HG02938 (cell line): ENCODE results near the gene TOMM7.
A peak's percentile ranks its signal among the peaks of the same experiment; 100 is the strongest.
"Not testable (repeated sequence)": the region's sequence is repeated elsewhere in the genome, so short reads cannot be mapped to it uniquely, and the experiment has no call there.

Source experiments
- ATAC-seq: cut with Tn5 transposase; IDR thresholded peaks from one replicate; pipeline ENCODE4 v1.9.1; 2021; ENCODE audit warnings: mild to moderate bottlenecking, moderate library complexity; ENCODE audit not compliant: unreplicated experiment

TOMM7 gene

DNA sequence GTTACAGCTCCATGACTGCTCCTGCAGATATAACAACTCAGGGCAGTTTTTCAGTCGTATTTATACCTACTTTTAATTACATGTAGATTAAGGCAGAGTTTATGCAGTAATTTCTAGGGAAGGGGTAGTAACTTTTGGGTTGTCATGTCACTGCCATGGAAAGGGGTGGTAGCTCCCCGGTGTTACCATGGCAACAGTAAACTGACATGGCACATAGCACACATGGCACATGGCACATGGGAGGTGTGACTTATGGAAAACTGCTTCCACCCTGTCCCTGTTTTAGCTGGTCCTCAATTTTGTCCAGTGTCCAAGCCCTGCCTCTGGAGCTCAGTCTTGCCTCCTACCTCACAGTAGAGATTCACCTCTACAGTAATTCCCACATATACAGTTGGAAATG is 3.9 kb upstream of the TOMM7 start:
- ATAC-seq, result no peak

DNA sequence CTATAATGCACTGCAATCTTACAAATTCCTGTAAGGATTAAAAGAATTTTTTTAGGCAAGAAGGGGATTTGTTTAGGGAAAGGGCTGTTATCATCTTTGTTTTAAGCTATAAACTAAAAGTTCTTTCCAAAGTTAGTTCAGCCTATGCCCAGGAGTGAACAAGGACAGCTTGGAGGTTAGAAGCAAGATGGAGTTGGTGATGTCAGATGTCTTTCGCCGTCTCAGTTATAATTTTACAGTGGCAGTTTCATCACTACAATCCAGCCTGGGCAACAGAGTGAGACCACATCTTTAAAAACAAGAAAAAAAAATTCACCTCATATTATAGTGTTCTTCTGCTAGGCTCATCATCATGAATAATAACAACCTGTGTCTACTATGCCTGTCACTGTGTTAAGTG is 2.1 kb upstream of the TOMM7 start:
- no peak for ATAC-seq

DNA sequence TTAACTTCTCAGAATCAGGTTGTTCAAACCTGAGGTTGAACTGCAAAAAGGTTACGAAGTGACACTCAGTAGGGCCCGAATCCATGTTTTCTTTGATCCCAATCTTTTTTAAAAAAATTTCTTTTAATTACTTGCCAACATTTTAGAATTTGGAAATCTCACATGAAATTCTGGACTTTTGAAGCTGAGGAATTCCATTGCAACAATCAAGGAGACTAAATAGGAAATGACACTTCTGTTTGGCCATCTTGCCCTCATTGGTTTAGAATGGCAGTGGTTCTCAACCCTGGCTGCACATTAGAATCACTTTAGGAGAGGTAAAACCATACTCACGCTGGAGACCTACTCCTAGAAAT is 471 bp upstream of the TOMM7 start:
- ATAC-seq, result peak; percentile 6

DNA sequence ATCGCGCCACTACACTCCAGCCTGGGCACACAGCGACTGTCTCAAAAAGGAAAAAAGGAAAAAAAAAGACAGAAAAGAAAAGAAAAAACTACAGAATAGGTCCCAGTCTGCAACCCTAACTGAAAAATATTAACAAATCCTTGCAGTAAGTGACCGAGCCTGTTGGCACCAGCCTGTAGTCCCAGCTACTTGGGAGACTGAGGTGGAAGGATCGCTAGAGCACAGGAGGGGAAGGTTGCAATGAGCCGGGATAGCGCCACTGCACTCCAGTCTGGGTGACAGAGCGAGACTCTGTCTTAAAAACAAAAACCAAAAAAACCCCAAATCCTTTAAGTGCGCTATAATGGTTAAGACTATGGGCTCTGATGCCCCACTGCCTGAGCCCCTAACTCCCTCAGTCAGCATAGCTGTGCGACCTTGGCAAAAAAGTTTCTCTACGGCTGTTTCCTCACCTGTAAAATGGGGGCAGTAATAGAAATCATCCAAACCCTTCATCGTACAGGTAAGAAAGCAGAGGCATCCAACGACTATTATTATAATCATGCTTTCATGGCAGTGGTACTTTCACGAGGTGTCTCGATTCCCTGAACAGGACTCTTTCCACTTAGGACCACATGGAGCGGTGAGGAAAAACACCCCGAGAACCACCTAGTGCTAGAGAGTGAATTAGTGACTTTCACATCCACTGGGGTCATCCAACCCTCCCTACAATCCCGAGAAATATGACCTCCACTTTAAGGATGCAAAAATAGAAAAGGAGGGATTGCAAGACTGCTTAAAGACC is 755 bp downstream of the TOMM7 start:
- ATAC-seq, result peak; percentile 21

DNA sequence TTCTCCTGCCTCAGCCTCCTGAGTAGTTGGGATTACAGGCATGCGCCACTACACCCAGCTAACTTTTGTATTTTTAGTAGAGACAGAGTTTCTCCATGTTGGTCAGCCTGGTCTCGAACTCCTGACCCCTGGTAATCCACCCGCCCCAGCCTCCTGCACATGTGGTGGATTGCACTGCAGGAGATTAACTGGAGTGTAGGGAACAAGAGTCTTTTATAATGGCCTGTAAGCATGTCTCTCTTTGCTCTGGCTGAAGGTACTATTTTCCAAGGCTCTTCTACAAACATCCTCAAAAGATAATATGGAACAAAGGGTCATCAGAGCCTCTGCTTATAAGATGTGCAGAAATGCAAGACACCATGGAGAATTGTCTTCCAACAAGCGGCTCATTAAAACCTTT is 3.2 kb downstream of the TOMM7 start:
- no peak for ATAC-seq

DNA sequence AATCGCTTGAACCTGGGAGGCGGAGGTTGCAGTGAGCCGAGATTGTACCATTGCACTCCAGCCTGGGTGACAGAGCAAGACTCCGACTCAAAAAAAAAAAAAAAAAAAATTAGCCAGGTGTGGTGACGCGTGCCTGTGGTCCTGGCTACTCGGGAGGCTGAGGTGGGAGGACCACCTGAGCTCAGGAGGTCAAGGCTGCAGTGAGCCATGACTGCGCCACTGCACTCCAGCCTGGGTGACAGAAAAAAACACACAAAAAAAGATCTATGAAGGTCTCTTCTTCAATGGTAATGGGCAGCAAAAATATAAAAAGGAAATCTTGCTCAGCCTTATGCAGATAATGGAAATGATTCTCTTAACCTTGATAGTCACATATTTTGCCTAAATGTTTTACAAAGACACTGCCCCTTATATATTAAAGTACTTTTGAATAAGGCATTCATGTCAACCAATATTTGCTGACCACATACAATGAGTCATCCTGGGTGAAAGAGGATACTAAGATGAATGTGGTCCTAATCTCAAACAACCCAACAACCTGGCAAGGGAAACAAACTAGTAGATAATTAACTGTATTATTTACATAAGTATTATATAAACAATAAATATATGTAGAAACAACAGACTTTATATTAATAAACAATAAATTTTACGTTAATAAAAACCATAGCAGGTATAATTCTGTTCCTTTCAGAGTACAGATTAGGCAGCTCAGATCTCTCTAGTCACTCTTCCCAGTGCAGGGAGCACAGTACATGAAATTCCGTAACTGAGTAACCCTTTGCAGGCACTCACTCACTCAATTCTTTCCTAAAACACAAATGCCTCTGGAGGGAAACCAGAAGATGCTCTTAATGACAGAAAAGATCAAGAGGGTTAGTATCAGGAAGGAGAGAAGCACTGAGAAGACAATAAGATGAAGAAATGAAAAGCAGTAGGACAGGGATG is 8.1 kb downstream of the TOMM7 start:
- no peak for ATAC-seq

DNA sequence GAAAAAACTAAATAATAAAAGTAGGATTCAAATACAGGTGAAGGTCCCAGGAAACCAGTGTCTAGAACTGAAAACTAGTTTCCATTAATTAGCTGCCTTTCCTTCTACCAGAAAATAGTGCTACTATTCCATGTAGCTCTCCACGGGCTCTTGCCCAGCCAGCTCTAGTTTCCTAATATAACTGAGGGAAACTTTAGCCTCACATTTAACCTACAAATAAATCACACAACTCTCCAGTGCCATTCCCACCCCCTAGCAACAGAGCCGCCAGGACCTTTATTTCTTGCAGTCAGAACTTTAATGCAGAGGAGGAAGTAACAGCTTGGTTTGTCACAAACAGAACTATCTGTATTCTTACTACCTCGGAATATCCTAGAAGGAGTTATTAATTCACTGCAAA is 10.3 kb downstream of the TOMM7 start:
- ATAC-seq, result no peak

DNA sequence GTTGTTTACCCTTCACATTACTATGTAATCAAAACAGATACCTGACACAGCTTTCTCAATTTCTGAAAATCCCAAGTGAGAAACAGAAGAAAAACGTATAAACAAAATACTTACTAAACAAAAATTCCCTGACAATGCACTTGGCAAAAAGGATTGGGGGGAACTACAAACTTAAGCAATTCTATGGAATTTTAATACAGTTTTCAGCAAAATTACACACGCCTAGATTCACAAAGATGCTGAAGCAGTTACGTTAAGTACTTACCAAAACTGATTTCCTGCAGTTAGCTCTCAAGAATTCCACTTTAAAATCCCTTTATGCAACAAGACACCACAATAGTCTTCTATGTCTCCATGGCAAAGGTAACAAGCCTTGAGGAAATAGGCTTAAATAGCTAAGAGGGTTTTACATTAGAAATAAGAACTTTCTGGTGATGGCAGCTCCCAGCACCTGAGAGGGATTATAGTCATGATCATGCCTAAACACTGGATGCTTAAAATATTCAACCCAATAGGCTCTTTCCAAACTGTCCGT is 10.8 kb downstream of the TOMM7 start:
- ATAC-seq, result no peak

DNA sequence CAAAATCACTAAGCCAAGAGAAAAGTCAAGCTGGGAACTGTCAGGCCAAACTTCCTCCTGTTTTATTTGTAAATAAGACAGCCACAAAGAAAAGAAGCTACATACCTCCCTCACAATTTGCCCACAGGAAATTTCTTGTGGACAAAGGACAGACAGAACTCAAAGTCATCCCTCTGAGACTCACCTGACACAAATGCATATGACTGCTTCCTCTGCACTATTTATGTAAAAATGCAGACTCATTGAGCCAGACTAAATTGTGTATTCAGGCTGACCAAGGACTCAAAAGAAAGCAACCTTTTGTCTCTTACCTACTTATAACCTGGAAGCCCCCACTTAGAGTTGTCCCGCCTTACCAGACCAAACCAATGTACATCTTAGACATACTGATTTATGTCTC is 11.8 kb downstream of the TOMM7 start:
- ATAC-seq, result no peak

DNA sequence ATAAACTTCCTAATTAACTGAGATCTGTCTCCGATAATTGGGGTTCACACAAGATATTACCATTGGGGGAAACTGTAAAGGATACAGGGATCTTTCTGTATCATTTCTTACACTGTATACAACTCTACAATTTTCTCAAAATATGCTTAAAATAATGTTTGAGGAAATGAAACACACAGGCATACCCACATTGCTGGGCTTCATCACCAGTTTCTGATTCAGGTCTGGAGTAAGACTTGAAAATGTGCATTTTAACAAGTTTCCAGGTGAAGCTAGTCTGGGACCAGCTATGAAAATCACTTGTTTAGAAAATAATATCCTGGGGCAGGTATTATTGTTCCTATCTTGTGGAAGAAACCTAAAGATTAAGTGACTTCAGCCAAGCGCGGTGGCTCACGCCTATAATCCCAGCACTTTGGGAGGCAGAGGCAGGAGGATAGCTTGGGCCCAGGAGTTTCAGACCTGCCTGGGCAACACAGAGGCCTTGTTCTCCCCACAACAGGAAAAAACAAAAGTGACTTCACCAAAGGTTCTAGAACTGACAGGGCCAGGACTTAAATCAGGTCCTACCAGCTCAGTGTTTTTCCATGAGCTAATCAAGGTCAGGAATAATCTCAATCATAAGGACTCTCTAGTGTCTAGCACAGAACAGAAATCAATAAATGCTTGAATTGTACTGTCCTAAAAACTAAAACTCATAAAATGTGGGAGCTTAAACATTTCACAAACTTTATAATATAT is 12.6 kb downstream of the TOMM7 start:
- ATAC-seq, result no peak

DNA sequence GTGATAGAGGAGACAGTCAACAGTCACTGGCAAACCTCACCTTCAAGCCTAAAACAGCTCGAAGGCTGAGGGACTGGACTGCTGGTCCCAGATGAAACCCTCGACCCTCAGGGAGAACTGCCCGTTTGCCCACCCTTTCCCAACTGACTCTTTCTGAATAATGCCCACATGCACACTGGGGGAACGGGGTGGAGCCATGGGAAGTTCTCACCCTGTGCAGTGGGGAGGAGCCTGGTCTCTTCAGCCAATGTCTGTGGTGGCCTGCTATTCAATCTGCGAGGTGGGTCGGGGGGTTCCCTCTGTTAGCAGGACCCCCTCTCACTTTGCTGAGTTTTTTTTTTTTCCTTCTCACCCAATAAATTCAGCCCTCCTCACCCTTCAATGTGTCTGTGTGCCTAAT is 14.5 kb downstream of the TOMM7 start:
- ATAC-seq, result no peak

DNA sequence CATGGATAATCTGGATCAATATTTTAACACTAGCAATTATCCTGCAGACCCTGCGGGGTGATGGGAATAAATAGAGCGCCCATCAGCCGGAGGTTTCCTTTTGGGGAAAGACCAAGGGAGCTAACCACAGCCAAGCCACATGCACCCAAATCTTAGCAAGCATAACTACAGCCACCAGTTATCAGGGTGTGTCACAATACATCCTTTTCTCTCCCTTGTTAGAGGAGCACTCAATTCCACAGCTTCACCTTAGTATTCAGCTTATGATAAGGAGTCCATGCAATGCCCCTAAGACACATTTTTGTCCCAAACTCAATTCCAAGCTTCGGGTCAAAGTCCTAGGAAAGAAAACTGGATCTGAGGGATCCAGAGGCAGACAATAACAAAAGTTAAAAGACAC is 15.9 kb downstream of the TOMM7 start:
- no peak for ATAC-seq

DNA sequence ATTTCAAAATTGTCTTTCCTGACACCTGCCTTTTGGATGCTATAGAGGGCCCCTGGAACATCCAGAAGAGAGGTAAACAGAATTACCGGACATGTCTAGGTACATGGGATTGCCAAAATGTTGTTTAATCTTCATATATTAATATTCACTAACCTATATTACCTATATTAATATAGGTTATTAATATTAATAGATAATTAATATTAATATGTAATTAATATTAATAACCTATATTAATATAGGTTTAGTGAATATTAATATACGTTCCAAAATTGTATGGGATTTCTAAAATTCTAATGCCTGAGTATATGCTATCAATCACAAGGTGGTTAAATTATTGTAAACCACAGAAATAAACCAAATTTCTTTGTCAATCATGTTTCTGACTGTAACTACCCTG is 17.4 kb downstream of the TOMM7 start:
- ATAC-seq, result no peak

DNA sequence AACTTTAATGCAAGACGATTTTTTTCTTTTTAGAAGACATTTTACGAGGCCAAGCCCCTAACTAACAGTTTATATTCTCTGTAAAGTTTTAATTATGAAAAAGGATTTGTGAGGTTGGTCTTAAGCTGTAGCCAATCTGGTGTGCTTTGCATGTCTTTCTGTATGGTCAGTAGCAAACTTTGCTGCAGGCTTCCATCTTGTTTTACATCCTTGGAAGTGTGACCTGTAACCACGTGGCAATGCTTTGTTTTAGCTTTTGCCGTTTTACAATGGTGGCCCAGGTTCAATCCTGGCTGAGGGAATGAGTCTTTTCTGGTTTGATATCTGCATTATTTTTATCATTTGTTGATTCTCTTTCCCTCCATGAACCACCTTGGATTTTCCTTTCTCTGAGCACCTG is 19.8 kb downstream of the TOMM7 start:
- not testable (repeated sequence) for ATAC-seq

DNA sequence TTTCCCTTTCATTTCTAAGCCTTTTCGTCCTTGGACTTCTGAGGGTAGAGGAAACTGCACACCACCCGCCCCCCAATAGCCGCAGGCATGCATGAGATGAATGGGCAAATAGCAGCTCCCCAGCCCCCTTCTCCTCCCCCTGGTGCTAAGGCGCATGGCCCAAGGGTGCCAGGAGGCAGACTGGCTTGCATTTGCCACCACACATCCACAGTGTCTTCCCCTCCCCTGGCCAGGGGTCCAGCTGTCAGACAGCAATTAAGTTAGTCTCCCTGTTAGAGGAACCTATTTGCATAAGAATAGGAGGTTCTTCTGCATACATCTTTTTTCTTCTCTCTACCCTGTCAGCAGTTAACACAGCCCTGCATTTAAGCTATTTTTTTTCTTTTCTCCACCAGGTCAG is 20.2 kb downstream of the TOMM7 start:
- no peak for ATAC-seq

DNA sequence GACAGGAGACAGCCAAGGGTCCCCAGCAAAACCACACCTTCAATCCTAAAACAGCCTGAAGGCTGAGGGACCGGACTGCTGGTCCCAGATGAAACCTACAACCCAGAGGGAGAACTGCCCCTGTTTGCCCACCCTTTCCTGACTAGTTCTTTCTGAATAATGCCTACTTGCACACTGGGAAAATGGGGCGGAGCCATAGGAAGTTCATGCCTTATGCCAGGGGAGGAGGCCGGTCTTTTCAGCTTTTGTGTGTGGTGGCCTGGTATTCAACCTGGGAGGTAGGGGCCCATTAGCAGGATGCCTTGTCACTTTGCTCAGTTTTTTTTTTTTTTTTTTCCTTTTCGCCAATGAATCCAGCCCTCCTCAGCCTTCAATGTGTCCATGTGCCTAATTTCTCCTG is 20.7 kb downstream of the TOMM7 start:
- ATAC-seq, result no peak

DNA sequence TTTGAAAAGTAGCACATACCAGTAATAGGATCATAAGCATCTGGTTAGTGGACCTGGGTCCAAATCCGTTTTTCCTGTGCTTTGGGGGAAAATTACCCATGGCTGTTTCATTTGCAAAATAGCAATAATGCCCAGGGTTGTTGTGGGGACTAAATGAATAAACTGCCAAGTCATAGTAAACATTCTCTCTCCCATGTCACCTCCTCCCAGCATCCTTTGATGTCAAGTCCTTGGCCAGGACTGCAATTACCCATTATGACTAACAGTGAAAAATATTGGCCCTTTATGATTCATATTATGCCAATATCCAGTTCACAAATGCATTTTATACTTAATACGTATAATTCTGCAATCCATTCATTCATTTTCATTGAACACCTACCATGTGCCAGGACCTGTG is 23.0 kb downstream of the TOMM7 start:
- no peak for ATAC-seq

DNA sequence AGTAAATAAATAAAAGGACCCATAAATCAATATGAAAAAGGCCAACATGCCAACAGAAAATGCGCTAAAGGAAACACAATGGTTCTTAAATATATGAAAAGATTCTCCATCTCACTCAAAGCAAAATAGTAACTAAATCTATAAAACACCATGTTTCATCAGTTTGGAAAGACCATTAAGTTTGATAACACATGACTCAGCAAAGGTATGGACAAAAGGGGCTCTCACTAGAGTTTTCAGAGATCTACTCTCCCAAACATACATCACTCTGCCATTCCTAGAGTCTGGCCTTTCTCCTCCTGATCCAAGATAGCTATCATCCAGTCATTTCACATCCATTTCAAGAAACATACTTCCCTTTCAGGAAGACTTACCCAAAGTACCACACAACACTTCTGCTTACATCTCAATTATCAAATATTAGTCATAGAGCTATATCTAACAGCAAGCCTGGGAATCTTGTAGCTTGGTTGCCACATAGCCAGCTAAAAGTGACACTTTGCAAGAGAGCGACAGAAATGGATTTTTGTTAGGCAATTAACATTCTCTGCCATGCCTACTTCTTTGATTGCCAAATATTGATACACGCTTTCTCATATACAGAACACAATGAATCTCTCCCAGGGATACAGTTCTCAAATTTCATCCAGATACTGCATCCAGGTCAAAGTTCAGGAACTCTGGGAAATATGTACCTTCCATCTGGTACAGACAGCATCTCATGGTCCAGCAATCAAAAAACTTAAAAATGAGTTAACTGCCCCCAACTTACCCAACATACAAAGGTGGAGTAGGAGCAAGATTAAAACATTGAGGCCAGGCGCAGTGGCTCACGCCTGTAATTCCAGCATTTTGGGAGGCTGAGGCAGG is 28.8 kb downstream of the TOMM7 start:
- no peak for ATAC-seq

DNA sequence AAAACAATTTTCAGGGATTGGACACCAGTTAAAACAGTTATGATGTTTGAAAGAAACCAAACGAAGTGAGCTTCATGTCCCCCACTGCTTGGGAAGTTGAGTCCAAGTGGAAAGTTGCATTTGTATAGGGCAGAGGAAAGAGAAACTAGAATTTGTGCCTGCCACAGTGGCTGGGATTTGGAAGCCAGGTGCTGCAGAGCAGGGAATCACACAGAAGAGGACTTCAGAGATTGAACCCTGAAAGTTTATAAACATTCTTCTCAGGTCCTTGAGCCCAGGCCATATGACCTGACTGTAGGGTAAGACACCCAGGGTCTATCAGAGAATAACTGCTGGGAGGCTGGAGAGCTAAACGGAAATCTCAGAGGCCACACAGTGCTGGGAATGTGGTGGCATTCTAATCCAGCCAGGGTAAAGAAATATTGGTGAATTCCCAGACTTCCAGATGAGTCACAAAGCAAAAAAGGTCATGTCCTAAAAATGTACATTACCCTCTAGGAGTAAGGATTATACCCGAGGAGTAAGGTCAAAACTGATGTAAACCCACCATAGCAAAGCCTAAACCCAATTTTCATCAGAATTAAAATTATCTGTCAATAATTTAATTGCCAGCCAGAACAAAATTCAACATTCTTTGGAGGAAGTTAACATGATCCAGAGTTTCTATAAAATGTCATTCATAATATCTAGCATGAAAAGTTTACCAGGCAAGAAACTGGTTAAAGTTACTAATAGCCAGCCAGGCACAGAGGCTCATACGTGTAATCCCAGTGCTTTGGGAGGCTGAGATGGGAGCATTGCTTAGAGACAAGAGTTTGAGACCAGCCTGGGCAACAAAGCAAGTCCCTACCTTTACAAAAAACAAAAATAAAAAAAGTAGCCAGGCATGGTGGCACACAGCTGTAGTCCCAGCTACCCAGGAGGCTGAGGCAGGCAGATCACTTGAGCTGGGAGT is 31.2 kb downstream of the TOMM7 start:
- ATAC-seq, result no peak
